ENCODE data around the gene ANKRD31. TPM values are rescaled to one million over a fixed set of nuclear protein-coding genes. Genes with fewer than 3 reads are reported as not detected.
"Not testable (repeated sequence)": the region's sequence is repeated elsewhere in the genome, so short reads cannot be mapped to it uniquely, and the experiment has no call there.

Gene ANKRD31
- total RNA-seq, 1 experiment from 2014 or later: 0.15 TPM

GRCh38 chr5:75088648-75089047 is 148.0 kb downstream of the ANKRD31 start:
- H3K36me3 ChIP-seq (ENCODE audit: insufficient read depth, low read length, poor library complexity, severe bottlenecking): no peaks in the 10 kb centered on the region
- no peak overlapping the region for H3K4me3 ChIP-seq (ENCODE audit: low read depth, low read length, poor library complexity, severe bottlenecking)
- H3K27me3 ChIP-seq (replicated peaks; ENCODE audit: insufficient read depth, low read depth, low read length, poor library complexity): no peaks in the 10 kb centered on the region
- intact Hi-C loops (cut with micrococcal nuclease; ENCODE audit: unreplicated experiment): no loop called here
- no peaks in the 10 kb centered on the region for H3K9me3 ChIP-seq (ENCODE audit: low read depth, low read length, poor library complexity, severe bottlenecking)
- no TSS peak for BruUV-seq (replicated peaks)
- DNase-seq (ENCODE audit: low spot score): no peak
- CTCF ChIA-PET: no interaction called here
- H3K4me1 ChIP-seq (ENCODE audit: insufficient read depth, low read length, poor library complexity, severe bottlenecking): no peaks in the 10 kb centered on the region
- H3K27ac ChIP-seq (ENCODE audit: low read depth, low read length, poor library complexity, severe bottlenecking): no peak overlapping the region
- TF ChIP-seq EZH2 (IDR thresholded peaks at IDR 0.05; ENCODE audit: borderline replicate concordance, low read depth, low read length, poor library complexity, severe bottlenecking) (no peak), CTCF (conservative IDR thresholded peaks at IDR 0.05; ENCODE audit: low read depth, low read length) (no peak)
- POLR2A ChIA-PET (ENCODE audit: low non-redundant PET): no interaction called here

- no peaks in the 10 kb centered on the region for H3K4me1 ChIP-seq (ENCODE audit: insufficient read depth, low read length, poor library complexity, severe bottlenecking)
- no TSS peak for BruUV-seq (replicated peaks)
- CTCF ChIA-PET: no interaction called here
- TF ChIP-seq EZH2 (IDR thresholded peaks at IDR 0.05; ENCODE audit: borderline replicate concordance, low read depth, low read length, poor library complexity, severe bottlenecking) (no peak), CTCF (conservative IDR thresholded peaks at IDR 0.05; ENCODE audit: low read depth, low read length) (no peak)
- H3K27ac ChIP-seq (ENCODE audit: low read depth, low read length, poor library complexity, severe bottlenecking): no peak overlapping the region
- H3K36me3 ChIP-seq (ENCODE audit: insufficient read depth, low read length, poor library complexity, severe bottlenecking): no peaks in the 10 kb centered on the region
- intact Hi-C loops (cut with micrococcal nuclease; ENCODE audit: unreplicated experiment): no loop called here
- no peak for DNase-seq (ENCODE audit: low spot score)
- no peaks in the 10 kb centered on the region for H3K9me3 ChIP-seq (ENCODE audit: low read depth, low read length, poor library complexity, severe bottlenecking)
- no peaks in the 10 kb centered on the region for H3K27me3 ChIP-seq (replicated peaks; ENCODE audit: insufficient read depth, low read depth, low read length, poor library complexity)
- no peak overlapping the region for H3K4me3 ChIP-seq (ENCODE audit: low read depth, low read length, poor library complexity, severe bottlenecking)
- POLR2A ChIA-PET (ENCODE audit: low non-redundant PET): no interaction called here
Measured at GRCh38 chr5:75081510-75081909, 155.2 kb downstream of the ANKRD31 start.

- H3K27me3 ChIP-seq (replicated peaks; ENCODE audit: insufficient read depth, low read depth, low read length, poor library complexity); H3K4me3 ChIP-seq (ENCODE audit: low read depth, low read length, poor library complexity, severe bottlenecking); H3K36me3 ChIP-seq (ENCODE audit: insufficient read depth, low read length, poor library complexity, severe bottlenecking); BruUV-seq (replicated peaks); H3K4me1 ChIP-seq (ENCODE audit: insufficient read depth, low read length, poor library complexity, severe bottlenecking); H3K9me3 ChIP-seq (ENCODE audit: low read depth, low read length, poor library complexity, severe bottlenecking); POLR2A ChIA-PET (ENCODE audit: low non-redundant PET); CTCF ChIA-PET; intact Hi-C loops (cut with micrococcal nuclease; ENCODE audit: unreplicated experiment); H3K27ac ChIP-seq (ENCODE audit: low read depth, low read length, poor library complexity, severe bottlenecking); DNase-seq (ENCODE audit: low spot score): not testable (repeated sequence)
Measured at GRCh38 chr5:75079346-75079745, 157.3 kb downstream of the ANKRD31 start.

- DNase-seq (ENCODE audit: low spot score): no peak
- Histone ChIP-seq H3K4me3 (ENCODE audit: low read depth, low read length, poor library complexity, severe bottlenecking) (no peak overlapping the region), H3K27ac (ENCODE audit: low read depth, low read length, poor library complexity, severe bottlenecking) (no peak overlapping the region), H3K36me3 (ENCODE audit: insufficient read depth, low read length, poor library complexity, severe bottlenecking) (no peaks in the 10 kb centered on the region), H3K4me1 (ENCODE audit: insufficient read depth, low read length, poor library complexity, severe bottlenecking) (no peaks in the 10 kb centered on the region), H3K9me3 (ENCODE audit: low read depth, low read length, poor library complexity, severe bottlenecking) (no peaks in the 10 kb centered on the region), H3K27me3 (replicated peaks; ENCODE audit: insufficient read depth, low read depth, low read length, poor library complexity) (no peaks in the 10 kb centered on the region)
- intact Hi-C loops (cut with micrococcal nuclease; ENCODE audit: unreplicated experiment): no loop called here
- TF ChIP-seq CTCF (conservative IDR thresholded peaks at IDR 0.05; ENCODE audit: low read depth, low read length) (no peak), EZH2 (IDR thresholded peaks at IDR 0.05; ENCODE audit: borderline replicate concordance, low read depth, low read length, poor library complexity, severe bottlenecking) (no peak)
- CTCF ChIA-PET: no interaction called here
- no TSS peak for BruUV-seq (replicated peaks)
- POLR2A ChIA-PET (ENCODE audit: low non-redundant PET): no interaction called here
Measured at GRCh38 chr5:75078027-75078426, 158.7 kb downstream of the ANKRD31 start.

Data from A673 (cell line).